ENCODE measurements around the gene SHCBP1. TPM values are rescaled to one million over a fixed set of nuclear protein-coding genes. Genes with fewer than 3 reads are reported as not detected.

The SHCBP1 gene
- total and polyA plus RNA-seq, 2 of the 4 experiments (the other 2 are of a cell fraction), result 18.3 to 18.6 TPM

DNA sequence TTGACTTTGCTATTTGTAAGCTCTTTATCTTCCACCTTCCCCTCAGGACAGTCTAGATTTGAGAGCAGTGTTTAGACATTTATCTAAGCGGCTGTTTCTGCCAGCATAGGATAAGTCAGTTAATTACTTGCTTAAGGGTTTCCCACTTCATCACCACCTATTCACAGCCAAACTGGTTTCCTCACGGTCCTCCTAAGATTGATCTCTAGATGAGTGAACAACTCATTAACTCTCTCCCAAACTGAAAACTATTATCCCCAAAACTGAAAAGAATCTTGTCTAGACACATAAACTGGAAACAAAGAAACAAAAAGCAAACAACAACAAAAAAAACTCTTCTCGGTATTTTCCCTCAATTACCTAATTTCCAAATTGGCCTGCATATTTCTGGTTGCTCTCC, 58.2 kb downstream of the SHCBP1 start:
- Histone ChIP-seq H3K9ac (ENCODE audit: low read depth, low read length) (no peak overlapping the region), H3K4me3 (ENCODE audit: insufficient read depth, low read depth, low read length) (no peak overlapping the region), H4K8ac (ENCODE audit: low read depth in 2 of 2, low read length in 2 of 2) (no peak overlapping the region), H2BK20ac (ENCODE audit: low read depth, low read length) (no peak overlapping the region), H3K18ac (ENCODE audit: low read depth, low read length) (no peak overlapping the region), H3K14ac (replicated peaks; ENCODE audit: low read depth, low read length) (no peak overlapping the region), H3K79me1 (ENCODE audit: low read depth in 1 of 2, low read length in 2 of 2) (no peaks in the 10 kb centered on the region), H2AK9ac (replicated peaks; ENCODE audit: low read depth, low read length, poor library complexity) (no peak overlapping the region), H2BK5ac (ENCODE audit: low read depth, low read length, poor library complexity, severe bottlenecking) (no peak overlapping the region), H3K4me2 (ENCODE audit: low read depth, low read length) (no peak overlapping the region), H2BK15ac (ENCODE audit: low read depth, low read length) (no peak overlapping the region), H3K27me3 (ENCODE audit: control insufficient read depth, insufficient read depth, low read length) (no peaks in the 10 kb centered on the region), H3K9me3 (ENCODE audit: control insufficient read depth, insufficient read depth, low read length) (no peaks in the 10 kb centered on the region), H3K27ac (ENCODE audit: insufficient read depth, low read length) (no peak overlapping the region), H3K4me1 (ENCODE audit: control insufficient read depth, insufficient read depth, low read length) (no peaks in the 10 kb centered on the region), H2BK120ac (ENCODE audit: low read depth, low read length) (no peak overlapping the region), H3K4ac (ENCODE audit: low read depth, low read length) (no peak overlapping the region), H3K56ac (ENCODE audit: extremely low read depth, insufficient read depth, low read length) (no peak overlapping the region), H3K36me3 (ENCODE audit: control insufficient read depth, insufficient read depth, low read length) (no peaks in the 10 kb centered on the region), H2AFZ (replicated peaks; ENCODE audit: low read length, poor library complexity) (no peak overlapping the region), H4K20me1 (ENCODE audit: insufficient read depth, low read length) (no peaks in the 10 kb centered on the region), H4K91ac (ENCODE audit: insufficient read depth, low read depth, low read length) (no peak overlapping the region), H4K5ac (ENCODE audit: low read depth, low read length) (no peak overlapping the region), H3K23ac (ENCODE audit: low read depth, low read length) (no peak overlapping the region), H2AK5ac (ENCODE audit: low read depth, low read length) (no peak overlapping the region), H3K9me1 (ENCODE audit: insufficient read depth, low read length) (no peaks in the 10 kb centered on the region)
- intact Hi-C loops (cut with micrococcal nuclease) (no loop called here), dilution Hi-C loops (cut with HindIII; ENCODE audit: low sequenced_read_pairs, unreplicated experiment) (no loop called here), in situ Hi-C loops (cut with MboI; ENCODE audit: low sequenced_read_pairs) (no loop called here)
- no peak for TF ChIP-seq NFE2L2 (IDR thresholded peaks at IDR 0.05; ENCODE audit: low read depth, low read length)
- no peak for TF ChIP-seq RAD21 (IDR thresholded peaks at IDR 0.05; ENCODE audit: low read length)
- no peak for TF ChIP-seq BHLHE40 (IDR thresholded peaks at IDR 0.05; ENCODE audit: low read depth, low read length)
- TF ChIP-seq, protein P1, sequence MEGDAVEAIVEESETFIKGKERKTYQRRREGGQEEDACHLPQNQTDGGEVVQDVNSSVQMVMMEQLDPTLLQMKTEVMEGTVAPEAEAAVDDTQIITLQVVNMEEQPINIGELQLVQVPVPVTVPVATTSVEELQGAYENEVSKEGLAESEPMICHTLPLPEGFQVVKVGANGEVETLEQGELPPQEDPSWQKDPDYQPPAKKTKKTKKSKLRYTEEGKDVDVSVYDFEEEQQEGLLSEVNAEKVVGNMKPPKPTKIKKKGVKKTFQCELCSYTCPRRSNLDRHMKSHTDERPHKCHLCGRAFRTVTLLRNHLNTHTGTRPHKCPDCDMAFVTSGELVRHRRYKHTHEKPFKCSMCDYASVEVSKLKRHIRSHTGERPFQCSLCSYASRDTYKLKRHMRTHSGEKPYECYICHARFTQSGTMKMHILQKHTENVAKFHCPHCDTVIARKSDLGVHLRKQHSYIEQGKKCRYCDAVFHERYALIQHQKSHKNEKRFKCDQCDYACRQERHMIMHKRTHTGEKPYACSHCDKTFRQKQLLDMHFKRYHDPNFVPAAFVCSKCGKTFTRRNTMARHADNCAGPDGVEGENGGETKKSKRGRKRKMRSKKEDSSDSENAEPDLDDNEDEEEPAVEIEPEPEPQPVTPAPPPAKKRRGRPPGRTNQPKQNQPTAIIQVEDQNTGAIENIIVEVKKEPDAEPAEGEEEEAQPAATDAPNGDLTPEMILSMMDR (conservative IDR thresholded peaks at IDR 0.05; ENCODE audit: low read depth, low read length), result no peak
- no peak for TF ChIP-seq FOS (IDR thresholded peaks at IDR 0.05; ENCODE audit: low read depth, low read length)
- no peak for TF ChIP-seq CHD1 (IDR thresholded peaks at IDR 0.05; ENCODE audit: low read depth, low read length)
- TF ChIP-seq MXI1 (IDR thresholded peaks at IDR 0.05; ENCODE audit: borderline replicate concordance, low read depth, low read length), result no peak
- TF ChIP-seq, protein P2, sequence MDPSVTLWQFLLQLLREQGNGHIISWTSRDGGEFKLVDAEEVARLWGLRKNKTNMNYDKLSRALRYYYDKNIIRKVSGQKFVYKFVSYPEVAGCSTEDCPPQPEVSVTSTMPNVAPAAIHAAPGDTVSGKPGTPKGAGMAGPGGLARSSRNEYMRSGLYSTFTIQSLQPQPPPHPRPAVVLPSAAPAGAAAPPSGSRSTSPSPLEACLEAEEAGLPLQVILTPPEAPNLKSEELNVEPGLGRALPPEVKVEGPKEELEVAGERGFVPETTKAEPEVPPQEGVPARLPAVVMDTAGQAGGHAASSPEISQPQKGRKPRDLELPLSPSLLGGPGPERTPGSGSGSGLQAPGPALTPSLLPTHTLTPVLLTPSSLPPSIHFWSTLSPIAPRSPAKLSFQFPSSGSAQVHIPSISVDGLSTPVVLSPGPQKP (IDR thresholded peaks at IDR 0.05; ENCODE audit: borderline replicate concordance, low read depth, low read length), result no peak
- no peak for TF ChIP-seq MAZ (IDR thresholded peaks at IDR 0.05; ENCODE audit: borderline replicate concordance, low read depth, low read length)
- TF ChIP-seq RFX5 (IDR thresholded peaks at IDR 0.05; ENCODE audit: low read depth, low read length), result no peak
- WGBS, 2 experiments (ENCODE audit: extremely low coverage in 2 of 2, insufficient read length in 1 of 2), result 40% methylated on average over 1 of the region's 3 CpGs; no CpG with 5 or more reads in 1 of the 2 experiments
- no TSS peak for BruUV-seq (replicated peaks)
- CTCF ChIA-PET, result interaction anchor here (1.0 kb wide), 1 partner anchor 10 kb away, joined by 3 read pairs; no protein-coding TSS in a partner anchor
- ATAC-seq (ENCODE audit: low read depth), result no peak
- no peak for DNase-seq
- POLR2A ChIA-PET (ENCODE audit: unreplicated experiment), result no interaction called here

All from IMR-90 (cell line).